H1 (cell line): ENCODE measurements around the gene RNF166.

ENCODE experiments used
- BRCA1 ChIP-seq: IDR thresholded peaks from 2 replicates; pipeline ENCODE4 v1.6.1; 2012; ENCODE audit warnings: low read depth, low read length, improper control_type of control experiment
- CHD2 ChIP-seq: IDR thresholded peaks from 2 replicates; pipeline ENCODE4 v1.6.1; 2012; ENCODE audit warnings: low read length, improper control_type of control experiment
- EZH2 ChIP-seq: fragments of 200-600 bp; sonication (generic); IDR thresholded peaks from 2 replicates; pipeline ENCODE4 v1.7.1; 2012; ENCODE audit warnings: low read depth, mild to moderate bottlenecking, moderate library complexity, low read length, inconsistent platforms; ENCODE audit not compliant: severe bottlenecking
- POLR2A ChIP-seq, 2 experiments: IDR thresholded peaks; 1 replicate in 1 of 2; 2 replicates in 1 of 2; pipeline ENCODE4 v1.6.1; 2011; ENCODE audit warnings: low read depth in 2 of 2, low read length in 2 of 2, mild to moderate bottlenecking in 2 of 2; ENCODE audit errors: control extremely low read depth in 1 of 2
- POLR2AphosphoS5 ChIP-seq: IDR thresholded peaks from 2 replicates; pipeline ENCODE4 v1.6.1; 2011; ENCODE audit warnings: low read depth, low read length
- RNF2 ChIP-seq: fragments of 200-900, 300-1000 bp; sonication (generic); IDR thresholded peaks from 2 replicates; pipeline ENCODE4 v1.7.1; 2016; ENCODE audit warnings: borderline replicate concordance, low read depth, mild to moderate bottlenecking, antibody characterized with exemption, low read length; ENCODE audit not compliant: poor library complexity, severe bottlenecking; ENCODE audit errors: missing control alignments
- SP1 ChIP-seq: IDR thresholded peaks from 2 replicates; pipeline ENCODE4 v1.6.1; 2011; ENCODE audit warnings: low read depth, low read length
- TF ChIP-seq, protein P1 (sequence below), 3 experiments: IDR thresholded peaks; 1 replicate in 2 of 3; 2 replicates in 1 of 3; pipeline versions ENCODE4 v1.5.1 to v1.6.1; 2011; ENCODE audit warnings: low read length in 3 of 3, mild to moderate bottlenecking in 3 of 3, inconsistent platforms in 2 of 3, low read depth in 1 of 3, moderate library complexity in 1 of 3; ENCODE audit not compliant: insufficient read depth in 1 of 3; ENCODE audit errors: control extremely low read depth in 1 of 3
- TF ChIP-seq, protein P2 (sequence below): IDR thresholded peaks from 2 replicates; pipeline ENCODE4 v1.6.1; 2011; ENCODE audit warnings: low read length, improper control_type of control experiment
- TF ChIP-seq, protein P3 (sequence below): IDR thresholded peaks from 2 replicates; pipeline ENCODE4 v1.6.1; 2012; ENCODE audit warnings: inconsistent platforms

DNA sequence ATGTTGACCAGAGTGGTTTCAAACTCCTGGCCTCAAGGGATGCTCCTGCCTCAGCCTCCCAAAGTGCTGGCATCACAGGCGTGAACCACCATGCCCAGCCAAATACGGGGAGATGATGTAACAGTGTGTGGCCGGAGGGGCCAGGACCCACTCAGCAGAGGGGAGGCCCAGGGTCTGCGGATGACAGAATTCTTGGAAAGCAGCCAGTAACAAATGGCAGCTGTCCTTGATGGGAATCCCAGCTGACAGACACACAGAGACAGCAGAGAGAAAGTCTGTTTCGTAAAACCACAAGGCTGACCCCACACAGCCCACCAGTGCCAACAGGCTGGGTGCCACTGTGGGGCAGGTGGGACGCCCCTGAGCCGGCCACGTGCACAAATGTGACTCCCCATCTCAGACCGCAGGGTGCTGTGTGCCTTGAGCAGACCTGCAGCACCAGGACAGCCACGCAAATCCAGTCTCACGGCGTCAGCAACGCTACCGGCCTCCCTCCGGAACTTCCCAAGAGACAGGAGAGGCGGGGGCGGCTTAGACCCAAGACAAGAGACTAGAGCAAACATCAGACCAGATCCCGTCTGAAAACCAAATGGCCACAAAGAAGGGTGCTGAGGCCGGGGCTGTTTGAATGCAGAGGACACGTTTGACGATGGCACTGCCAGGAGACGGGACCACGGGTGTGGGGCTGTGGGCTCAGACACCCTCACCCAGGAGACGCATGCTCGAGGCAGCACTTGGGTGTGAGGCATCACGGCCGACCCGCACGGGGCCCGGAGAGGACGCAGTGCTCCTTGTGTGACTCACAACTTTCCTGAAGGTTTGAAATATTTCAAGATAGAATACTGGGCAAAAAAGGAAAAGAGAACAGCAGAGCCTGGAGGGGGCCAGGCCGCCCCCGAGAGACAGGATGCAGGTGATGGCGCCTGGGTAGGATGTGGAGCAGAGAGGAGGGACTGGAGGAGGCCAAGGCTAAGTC lies 24.7 kb upstream of the RNF166 start:
- TF ChIP-seq EZH2 = no peak
- TF ChIP-seq, protein P1, sequence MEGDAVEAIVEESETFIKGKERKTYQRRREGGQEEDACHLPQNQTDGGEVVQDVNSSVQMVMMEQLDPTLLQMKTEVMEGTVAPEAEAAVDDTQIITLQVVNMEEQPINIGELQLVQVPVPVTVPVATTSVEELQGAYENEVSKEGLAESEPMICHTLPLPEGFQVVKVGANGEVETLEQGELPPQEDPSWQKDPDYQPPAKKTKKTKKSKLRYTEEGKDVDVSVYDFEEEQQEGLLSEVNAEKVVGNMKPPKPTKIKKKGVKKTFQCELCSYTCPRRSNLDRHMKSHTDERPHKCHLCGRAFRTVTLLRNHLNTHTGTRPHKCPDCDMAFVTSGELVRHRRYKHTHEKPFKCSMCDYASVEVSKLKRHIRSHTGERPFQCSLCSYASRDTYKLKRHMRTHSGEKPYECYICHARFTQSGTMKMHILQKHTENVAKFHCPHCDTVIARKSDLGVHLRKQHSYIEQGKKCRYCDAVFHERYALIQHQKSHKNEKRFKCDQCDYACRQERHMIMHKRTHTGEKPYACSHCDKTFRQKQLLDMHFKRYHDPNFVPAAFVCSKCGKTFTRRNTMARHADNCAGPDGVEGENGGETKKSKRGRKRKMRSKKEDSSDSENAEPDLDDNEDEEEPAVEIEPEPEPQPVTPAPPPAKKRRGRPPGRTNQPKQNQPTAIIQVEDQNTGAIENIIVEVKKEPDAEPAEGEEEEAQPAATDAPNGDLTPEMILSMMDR (IDR thresholded peaks at IDR 0.05; ENCODE audit: control extremely low read depth in 1 of 3, insufficient read depth in 1 of 3, low read depth in 1 of 3, low read length in 3 of 3) = no peak
- no peak for TF ChIP-seq POLR2AphosphoS5
- no peak for TF ChIP-seq POLR2A (IDR thresholded peaks at IDR 0.05; ENCODE audit: control extremely low read depth in 1 of 2, low read depth in 2 of 2, low read length in 2 of 2)
- no peak for TF ChIP-seq SP1
- TF ChIP-seq, protein P2, sequence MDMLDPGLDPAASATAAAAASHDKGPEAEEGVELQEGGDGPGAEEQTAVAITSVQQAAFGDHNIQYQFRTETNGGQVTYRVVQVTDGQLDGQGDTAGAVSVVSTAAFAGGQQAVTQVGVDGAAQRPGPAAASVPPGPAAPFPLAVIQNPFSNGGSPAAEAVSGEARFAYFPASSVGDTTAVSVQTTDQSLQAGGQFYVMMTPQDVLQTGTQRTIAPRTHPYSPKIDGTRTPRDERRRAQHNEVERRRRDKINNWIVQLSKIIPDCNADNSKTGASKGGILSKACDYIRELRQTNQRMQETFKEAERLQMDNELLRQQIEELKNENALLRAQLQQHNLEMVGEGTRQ = no peak
- TF ChIP-seq CHD2 = no peak
- no peak for TF ChIP-seq BRCA1
- TF ChIP-seq, protein P3, sequence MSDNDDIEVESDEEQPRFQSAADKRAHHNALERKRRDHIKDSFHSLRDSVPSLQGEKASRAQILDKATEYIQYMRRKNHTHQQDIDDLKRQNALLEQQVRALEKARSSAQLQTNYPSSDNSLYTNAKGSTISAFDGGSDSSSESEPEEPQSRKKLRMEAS = no peak
- no peak for TF ChIP-seq RNF2
